Endothelial cell (in vitro differentiated cells): ENCODE data around the gene RBM15B. TPM values are rescaled to one million over a fixed set of nuclear protein-coding genes. Genes with fewer than 3 reads are reported as not detected.
A peak's percentile ranks its signal among the peaks of the same experiment; 100 is the strongest.

Experiments
- DNase-seq: peaks from one replicate; pipeline ENCODE4 v3.0.0; 2021; ENCODE audit warnings: low spot score
- H3K27ac Mint-ChIP-seq: one replicate; pipeline ENCODE4 v1.8.0; 2021; ENCODE audit warnings: mixed read lengths, inconsistent platforms; ENCODE audit not compliant: unreplicated experiment
- H3K27me3 Mint-ChIP-seq: one replicate; pipeline ENCODE4 v1.8.0; 2021; ENCODE audit warnings: mild to moderate bottlenecking, moderate library complexity, mixed read lengths, inconsistent platforms; ENCODE audit not compliant: unreplicated experiment
- H3K36me3 Mint-ChIP-seq: one replicate; pipeline ENCODE4 v1.8.0; 2021; ENCODE audit warnings: mild to moderate bottlenecking, low read depth, mixed read lengths, inconsistent platforms; ENCODE audit not compliant: unreplicated experiment
- H3K4me1 Mint-ChIP-seq: one replicate; pipeline ENCODE4 v1.8.0; 2021; ENCODE audit warnings: mild to moderate bottlenecking, mixed read lengths, inconsistent platforms; ENCODE audit not compliant: unreplicated experiment
- H3K4me3 Mint-ChIP-seq: one replicate; pipeline ENCODE4 v1.8.0; 2021; ENCODE audit warnings: mild to moderate bottlenecking, mixed read lengths, inconsistent platforms; ENCODE audit not compliant: unreplicated experiment
- H3K9me3 Mint-ChIP-seq: one replicate; pipeline ENCODE4 v1.8.0; 2021; ENCODE audit warnings: mixed read lengths, inconsistent platforms; ENCODE audit not compliant: unreplicated experiment
- CTCF ChIP-seq: fragments of 200-600 bp; sonication (generic); IDR thresholded peaks from one replicate; pipeline ENCODE4 v1.5.0; 2021; ENCODE audit warnings: antibody characterized with exemption; ENCODE audit not compliant: unreplicated experiment
- total RNA-seq: library from RNA; stranded (reverse); fragmentation: NEBNext Ultra II Directional; extraction: Animal tissue kit (Norgen Biotek cat#: 25700); gene quantifications from one replicate; pipeline ENCODE4 v1.2.1, GENCODE V29; 2021; ENCODE audit not compliant: unreplicated experiment

RBM15B gene
- total RNA-seq, 1 donor from 2014 or later = 50.7 TPM

GRCh38 chr3:51388286-51389029, 2.6 kb upstream of the RBM15B start:
- peaks cover 30% of the 10 kb centered on the region for H3K36me3 Mint-ChIP-seq
- no peak for TF ChIP-seq CTCF
- H3K4me3 Mint-ChIP-seq = peak overlapping the region; percentile 54
- H3K27me3 Mint-ChIP-seq = peaks cover 22% of the 10 kb centered on the region
- peaks cover 50% of the 10 kb centered on the region for H3K4me1 Mint-ChIP-seq
- H3K27ac Mint-ChIP-seq = no peak overlapping the region
- H3K9me3 Mint-ChIP-seq = no peaks in the 10 kb centered on the region
- DNase-seq = no peak

- peaks cover 38% of the 10 kb centered on the region for H3K36me3 Mint-ChIP-seq
- H3K4me3 Mint-ChIP-seq = no peak overlapping the region
- peak; percentile 73 for TF ChIP-seq CTCF
- DNase-seq = peak; percentile 63
- H3K4me1 Mint-ChIP-seq = peaks cover 53% of the 10 kb centered on the region
- no peaks in the 10 kb centered on the region for H3K9me3 Mint-ChIP-seq
- peaks cover 20% of the 10 kb centered on the region for H3K27me3 Mint-ChIP-seq
- no peak overlapping the region for H3K27ac Mint-ChIP-seq
These were observed 1.5 kb upstream of the RBM15B start for GRCh38 chr3:51389423-51390183.

- peak overlapping the region; percentile 36 for H3K27ac Mint-ChIP-seq
- DNase-seq = no peak
- TF ChIP-seq CTCF = peak; percentile 70
- H3K4me3 Mint-ChIP-seq = peak overlapping the region; percentile 80
- peaks cover 45% of the 10 kb centered on the region for H3K36me3 Mint-ChIP-seq
- H3K9me3 Mint-ChIP-seq = no peaks in the 10 kb centered on the region
- H3K27me3 Mint-ChIP-seq = peaks cover 19% of the 10 kb centered on the region
- peaks cover 60% of the 10 kb centered on the region for H3K4me1 Mint-ChIP-seq
These were observed 625 bp upstream of the RBM15B start for GRCh38 chr3:51390246-51391074.

- Mint-ChIP-seq H3K36me3 (peaks cover 39% of the 10 kb centered on the region), H3K4me3 (peak overlapping the region; percentile 90), H3K4me1 (peaks cover 59% of the 10 kb centered on the region), H3K27me3 (peaks cover 16% of the 10 kb centered on the region), H3K9me3 (no peaks in the 10 kb centered on the region), H3K27ac (peak overlapping the region; percentile 78)
- peak; percentile 30 for DNase-seq
- no peak for TF ChIP-seq CTCF
These were observed 675 bp downstream of the RBM15B start for GRCh38 chr3:51391566-51392354.
